ENCODE data around the gene PPFIA1.

Gene PPFIA1

DNA sequence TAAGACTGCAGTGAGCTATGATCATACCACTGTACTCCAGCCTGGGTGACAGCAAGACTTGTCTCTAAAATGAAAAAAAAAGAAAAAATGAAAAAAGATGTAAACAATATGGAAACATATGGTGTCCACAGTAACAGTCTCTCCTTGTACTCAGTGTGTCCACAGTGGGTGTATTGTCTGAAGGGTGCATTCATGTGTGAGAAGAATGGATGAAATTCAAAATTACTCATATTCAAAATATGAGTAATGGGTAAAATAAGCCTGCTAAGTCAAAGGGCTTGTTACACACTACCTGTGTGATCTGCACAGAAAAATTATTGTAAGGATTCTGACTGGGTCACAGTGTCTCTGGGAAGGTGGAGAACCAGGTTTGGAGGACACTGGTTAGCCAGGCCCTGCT, 26.9 kb downstream of the PPFIA1 start:
- DNase-seq (ENCODE audit: low read depth in 2 of 2) = no peak

- DNase-seq (ENCODE audit: low read depth in 2 of 2) = no peak
Observed at GRCh38 chr11:70298243-70298915, 27.9 kb downstream of the PPFIA1 start.

- DNase-seq (ENCODE audit: low read depth in 2 of 2) = no peak
Observed at GRCh38 chr11:70299636-70300035, 29.1 kb downstream of the PPFIA1 start.

DNA sequence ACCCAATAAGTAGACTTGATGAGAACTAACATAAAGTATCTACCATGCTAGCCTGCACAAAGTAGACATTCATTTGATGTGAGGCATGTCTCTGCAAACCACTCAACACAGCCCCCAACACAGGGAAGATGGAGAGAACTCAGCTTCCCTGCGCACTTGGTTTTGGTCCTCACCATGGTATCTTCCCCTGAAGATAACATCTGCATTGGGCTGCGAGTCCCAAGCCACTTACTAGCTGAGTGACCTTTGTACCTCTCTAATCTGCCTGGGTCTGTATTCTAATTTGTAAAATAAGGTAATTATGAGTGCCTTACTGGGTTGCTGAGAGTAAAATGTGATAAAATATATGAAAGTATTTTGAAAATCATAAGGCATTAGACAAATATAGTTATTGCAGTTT, 30.7 kb downstream of the PPFIA1 start:
- no peak for DNase-seq (ENCODE audit: low read depth in 2 of 2)

- DNase-seq (ENCODE audit: low read depth in 2 of 2) = no peak
Observed at GRCh38 chr11:70301721-70302418, 31.4 kb downstream of the PPFIA1 start.

- no peak for DNase-seq (ENCODE audit: low read depth in 2 of 2)
Observed at GRCh38 chr11:70302419-70302752, 31.9 kb downstream of the PPFIA1 start.

DNA sequence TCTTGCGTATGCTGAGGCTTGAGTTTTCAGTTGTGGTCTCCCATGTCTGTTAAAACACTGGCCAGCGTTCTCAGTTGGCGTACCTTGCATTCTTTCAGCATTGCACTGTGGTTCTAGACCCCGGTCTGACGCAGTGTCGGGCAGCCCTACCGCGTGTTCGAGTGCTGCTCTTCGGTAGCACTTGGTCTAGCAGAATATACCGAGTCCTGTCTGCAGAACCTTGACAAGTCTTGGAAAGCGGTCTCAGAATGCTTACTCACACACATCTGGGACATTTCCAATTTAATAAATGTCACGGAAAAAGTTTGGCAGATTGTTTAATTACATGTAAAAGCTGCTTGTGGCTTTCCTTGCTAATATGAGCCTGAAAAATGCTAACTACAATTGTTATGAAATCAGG, 32.6 kb downstream of the PPFIA1 start:
- no peak for DNase-seq (ENCODE audit: low read depth in 2 of 2)

DNA sequence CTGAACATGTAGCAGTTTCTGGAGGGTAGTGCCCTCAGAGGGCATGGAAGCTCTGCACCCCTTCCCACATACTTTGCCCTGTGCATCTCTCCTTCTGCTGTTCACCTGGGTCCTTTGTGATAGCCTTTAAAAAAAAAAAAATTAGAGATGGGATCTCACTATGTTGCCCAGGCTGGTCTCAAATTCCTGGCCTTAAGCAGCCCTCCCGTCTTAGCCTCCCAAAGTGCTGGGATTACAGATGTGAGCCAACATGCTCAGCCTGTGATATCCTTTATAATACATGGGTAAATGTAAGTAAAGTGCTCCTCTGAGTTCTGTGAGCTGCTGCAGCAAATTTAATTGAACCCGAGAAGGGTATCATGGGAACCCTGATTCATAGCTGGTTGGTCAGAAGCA, 33.7 kb downstream of the PPFIA1 start:
- no peak for DNase-seq (ENCODE audit: low read depth in 2 of 2)

DNA sequence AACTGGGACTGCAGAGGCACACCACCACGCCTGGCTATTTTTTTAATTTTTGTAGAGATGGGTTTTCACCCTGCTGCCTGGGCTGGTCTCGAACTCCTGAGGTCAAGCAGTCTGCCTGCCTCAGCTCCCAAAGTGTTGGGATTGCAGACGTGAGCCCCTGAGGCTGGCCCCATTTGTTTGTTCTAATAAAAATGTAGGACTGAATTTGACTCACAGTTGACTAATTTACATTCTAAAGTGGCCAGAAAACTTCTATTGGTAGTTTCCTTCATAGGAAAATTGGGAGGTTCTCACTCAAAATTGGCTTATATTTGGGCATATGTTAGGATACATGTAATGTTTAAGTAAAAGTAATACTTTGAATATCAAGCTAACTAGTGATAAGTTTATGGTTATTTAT, 35.0 kb downstream of the PPFIA1 start:
- DNase-seq (ENCODE audit: low read depth in 2 of 2) = no peak

GRCh38 chr11:70306586-70307033, 36.1 kb downstream of the PPFIA1 start:
- DNase-seq (ENCODE audit: low read depth in 2 of 2) = no peak

- no peak for DNase-seq (ENCODE audit: low read depth in 2 of 2)
Observed at GRCh38 chr11:70307176-70307575, 36.7 kb downstream of the PPFIA1 start.

DNA sequence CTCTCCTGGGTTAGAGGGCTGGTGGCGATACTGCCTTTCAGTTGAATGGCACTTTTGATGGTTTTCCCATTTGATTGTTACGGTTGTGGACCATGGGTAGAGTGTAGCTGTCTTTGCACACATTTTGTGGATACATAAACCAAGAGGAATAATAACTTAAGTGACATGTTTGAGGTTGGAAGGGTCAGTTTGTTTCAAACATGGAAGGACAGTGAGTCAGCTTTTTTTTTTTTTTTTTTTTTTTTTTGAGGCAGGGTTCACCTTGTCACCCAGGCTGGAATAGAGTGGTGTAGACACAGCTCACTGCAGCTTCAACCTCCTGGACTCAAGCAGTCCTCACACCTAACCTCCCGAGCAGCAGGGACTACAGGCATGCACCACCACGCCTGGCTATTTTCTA, 41.1 kb downstream of the PPFIA1 start:
- no peak for DNase-seq (ENCODE audit: low read depth in 2 of 2)

DNA sequence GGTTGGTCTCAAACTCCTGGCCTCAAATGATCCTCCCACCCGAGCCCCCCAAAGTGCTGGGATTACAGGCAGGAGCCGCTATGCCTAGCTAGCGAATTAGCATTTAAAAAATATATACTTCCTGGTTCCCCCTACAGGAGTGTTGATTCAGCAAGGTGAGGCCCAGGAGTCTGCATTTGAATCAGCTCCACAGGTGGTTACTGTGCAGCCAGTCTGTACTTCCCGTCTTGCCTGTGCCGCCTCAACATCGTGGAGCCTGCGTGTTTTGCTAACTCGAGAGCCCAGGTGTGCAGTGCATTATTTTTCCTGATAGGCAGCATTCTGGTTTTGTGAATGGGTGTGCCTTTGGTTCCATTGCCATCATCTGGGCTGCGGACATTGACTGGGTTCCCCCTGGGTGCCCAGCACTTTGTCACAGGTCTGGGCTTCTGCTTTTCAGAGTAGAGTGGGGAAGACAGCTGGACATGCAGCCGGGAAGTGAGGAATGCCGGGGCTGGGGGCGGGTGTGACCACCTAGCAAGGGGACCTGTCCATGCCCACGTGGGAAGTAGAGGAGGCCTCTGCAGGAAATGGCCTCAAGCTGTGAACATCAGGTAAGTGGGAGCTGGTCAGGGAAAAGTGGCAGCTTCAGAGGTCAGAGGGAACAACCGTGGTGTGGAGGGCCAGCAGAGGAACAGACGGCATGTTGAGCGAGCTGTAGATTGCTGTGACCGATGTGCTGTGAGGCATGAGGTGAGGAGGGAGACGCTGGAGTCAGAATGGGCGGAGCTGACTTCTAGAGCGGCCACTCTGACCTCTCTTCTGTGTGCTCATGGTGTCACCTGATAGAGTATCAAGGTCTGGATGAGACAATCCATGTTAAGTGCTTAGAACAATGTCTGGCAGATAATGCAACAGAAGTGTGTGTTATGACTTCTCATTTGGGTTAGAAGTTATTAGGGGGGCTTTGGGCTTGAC, 42.2 kb downstream of the PPFIA1 start:
- no peak for DNase-seq (ENCODE audit: low read depth in 2 of 2)

GRCh38 chr11:70313945-70314344, 43.5 kb downstream of the PPFIA1 start:
- DNase-seq (ENCODE audit: low read depth in 2 of 2) = no peak

GRCh38 chr11:70314730-70315129, 44.2 kb downstream of the PPFIA1 start:
- DNase-seq (ENCODE audit: low read depth in 2 of 2) = no peak

GRCh38 chr11:70315716-70316115, 45.2 kb downstream of the PPFIA1 start:
- no peak for DNase-seq (ENCODE audit: low read depth in 2 of 2)

GRCh38 chr11:70317581-70318305, 47.3 kb downstream of the PPFIA1 start:
- DNase-seq (ENCODE audit: low read depth in 2 of 2) = no peak

- no peak for DNase-seq (ENCODE audit: low read depth in 2 of 2)
Observed at GRCh38 chr11:70319396-70320076, 49.0 kb downstream of the PPFIA1 start.

DNA sequence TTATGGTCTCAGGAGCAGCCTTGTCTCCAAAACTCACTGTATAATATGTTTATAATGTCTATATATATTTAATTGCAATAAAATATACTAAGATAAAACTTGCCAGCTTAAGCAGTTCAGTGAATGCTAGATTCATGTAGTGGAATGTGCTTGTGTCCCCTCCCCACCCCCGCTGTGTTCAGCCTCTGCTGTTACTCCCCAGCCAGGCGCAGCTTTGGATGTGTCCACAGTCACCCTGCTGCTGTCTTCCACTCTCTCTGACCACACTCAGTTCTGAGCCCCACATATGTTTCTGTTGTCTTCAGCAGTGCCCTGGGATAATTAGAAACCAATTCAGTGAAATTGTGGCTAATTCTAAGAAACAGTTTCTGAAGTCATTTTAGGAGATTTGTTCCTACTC, 52.2 kb downstream of the PPFIA1 start:
- DNase-seq (ENCODE audit: low read depth in 2 of 2) = no peak

DNA sequence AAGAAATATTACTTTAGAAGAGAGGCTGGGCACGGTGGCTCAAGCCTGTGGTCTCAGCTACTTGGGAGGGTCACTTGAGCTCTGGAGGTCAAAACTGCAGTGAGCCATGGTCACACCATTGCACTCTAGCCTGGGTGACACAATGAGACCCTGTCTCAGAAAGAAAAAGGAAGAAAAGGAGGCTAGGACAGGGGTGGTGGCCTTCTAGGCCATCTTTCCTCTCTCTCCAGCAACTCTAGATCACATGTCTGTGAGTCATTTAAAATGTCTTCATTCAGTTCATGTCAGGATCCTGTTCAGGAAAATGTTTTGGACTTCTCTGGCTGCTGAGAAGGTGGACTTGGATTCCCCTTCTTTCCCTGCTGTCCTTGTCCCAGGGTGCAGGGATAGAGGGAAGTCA, 53.3 kb downstream of the PPFIA1 start:
- DNase-seq (ENCODE audit: low read depth in 2 of 2) = no peak

- no peak for DNase-seq (ENCODE audit: low read depth in 2 of 2)
Observed at GRCh38 chr11:70324376-70325115, 54.1 kb downstream of the PPFIA1 start.

Data from activated CD8-positive, alpha-beta memory T cell treated with anti-CD3 and anti-CD28 coated beads for 4 hours (primary cell).